Panc1 (cell line): ENCODE measurements around the gene CCDC146. TPM values are rescaled to one million over a fixed set of nuclear protein-coding genes. Genes with fewer than 3 reads are reported as not detected.

Experiments used
- ATAC-seq: fragments of 200-7000 bp; cut with Tn5 transposase; 2 replicates; pipeline ENCODE4 v1.9.1; 2020; ENCODE audit warnings: mild to moderate bottlenecking, moderate library complexity
- BruUV-seq: library from RNA; stranded (reverse); fragments of 400-500 nt; replicated peaks from 2 replicates; lab custom pipeline; 2021; lab: Mats Ljungman, UMichigan
- CTCF ChIA-PET: fragments of 300-600 bp; sonication (Branson Sonifier 250); formaldehyde crosslinking; loops from one replicate; lab custom pipeline; 2022; ENCODE audit warnings: antibody characterized with exemption; lab: Charles Lee
- POLR2A ChIA-PET: fragments of 300-600 bp; sonication (Branson Sonifier 250); formaldehyde crosslinking; loops from one replicate; lab custom pipeline; 2022; ENCODE audit warnings: antibody characterized with exemption; lab: Charles Lee
- DNase-seq: peaks from one replicate; pipeline ENCODE4 v3.0.0-alpha.2; 2010; ENCODE audit warnings: low read depth, low spot score
- H3K27ac ChIP-seq: 2 replicates; pipeline ENCODE4 v1.5.1; 2011; ENCODE audit warnings: mild to moderate bottlenecking, low read length, inconsistent platforms
- H3K27me3 ChIP-seq: fragments of 200-500 bp; sonication (Bioruptor generic); 2 replicates; pipeline ENCODE4 v1.6.0; 2014; ENCODE audit warnings: low read length, inconsistent platforms; ENCODE audit not compliant: control insufficient read depth, insufficient read depth
- H3K36me3 ChIP-seq: fragments of 200-500 bp; sonication (Bioruptor generic); 2 replicates; pipeline ENCODE4 v1.5.1; 2014; ENCODE audit warnings: inconsistent platforms, mild to moderate bottlenecking, low read length, moderate library complexity; ENCODE audit not compliant: control insufficient read depth, insufficient read depth
- H3K4me1 ChIP-seq: 2 replicates; pipeline ENCODE4 v1.5.1; 2011; ENCODE audit warnings: inconsistent platforms, mild to moderate bottlenecking, low read length, moderate library complexity; ENCODE audit not compliant: control insufficient read depth, insufficient read depth
- H3K4me3 ChIP-seq, 2 experiments: 2 replicates each; pipeline ENCODE4 v1.5.1; 2011 to 2012; ENCODE audit warnings: low read depth in 2 of 2, low read length in 2 of 2, mild to moderate bottlenecking in 2 of 2, inconsistent platforms in 1 of 2, moderate library complexity in 1 of 2
- H3K9me3 ChIP-seq: fragments of 200-500 bp; sonication (Bioruptor generic); 2 replicates; pipeline ENCODE4 v1.5.1; 2014; ENCODE audit warnings: low read depth, mild to moderate bottlenecking, inconsistent platforms, low read length, moderate library complexity; ENCODE audit not compliant: control insufficient read depth, insufficient read depth
- POLR2AphosphoS5 ChIP-seq: IDR thresholded peaks from 2 replicates; pipeline ENCODE4 v1.6.1; 2012; ENCODE audit warnings: mild to moderate bottlenecking, low read depth, low read length, moderate library complexity
- SIN3A ChIP-seq: IDR thresholded peaks from 2 replicates; pipeline ENCODE4 v1.6.1; 2012; ENCODE audit warnings: low read depth, mild to moderate bottlenecking, low read length, moderate library complexity, borderline replicate concordance; ENCODE audit not compliant: insufficient read depth
- TCF7L2 ChIP-seq: IDR thresholded peaks from 2 replicates; pipeline ENCODE4 v1.6.1; 2011; ENCODE audit warnings: mild to moderate bottlenecking, low read depth, low read length, inconsistent platforms
- in situ Hi-C: cut with HindIII; loops from 2 replicates; pipeline ENCODE4 v1.10.0; 2016; ENCODE audit warnings: low sequenced_read_pairs, low pct_unique_long_range_greater_than_20kb
- intact Hi-C: fragments of 100-400 bp; cut with micrococcal nuclease; formaldehyde crosslinking; loops from one replicate; pipeline ENCODE4 v1.10.0; 2022; ENCODE audit not compliant: unreplicated experiment
- total RNA-seq: library from RNA; stranded (reverse); gene quantifications from one replicate; pipeline ENCODE4 v1.2.1, GENCODE V29; 2021; ENCODE audit not compliant: unreplicated experiment
- TF ChIP-seq, protein P1 (sequence below), 2 experiments: IDR thresholded peaks; 2 replicates each; pipeline ENCODE4 v1.6.1; 2011 to 2012; ENCODE audit warnings: low read depth in 2 of 2, control low read depth in 1 of 2, low read length in 1 of 2, mild to moderate bottlenecking in 1 of 2, moderate library complexity in 1 of 2; ENCODE audit not compliant: insufficient read depth in 1 of 2
- TF ChIP-seq, protein P2 (sequence below): fragments of 450-650 bp; IDR thresholded peaks from 2 replicates; pipeline ENCODE4 v1.5.1; 2017; ENCODE audit warnings: mild to moderate bottlenecking

CCDC146 gene
- total RNA-seq, 1 experiment from 2014 or later, result 1.2 TPM

DNA sequence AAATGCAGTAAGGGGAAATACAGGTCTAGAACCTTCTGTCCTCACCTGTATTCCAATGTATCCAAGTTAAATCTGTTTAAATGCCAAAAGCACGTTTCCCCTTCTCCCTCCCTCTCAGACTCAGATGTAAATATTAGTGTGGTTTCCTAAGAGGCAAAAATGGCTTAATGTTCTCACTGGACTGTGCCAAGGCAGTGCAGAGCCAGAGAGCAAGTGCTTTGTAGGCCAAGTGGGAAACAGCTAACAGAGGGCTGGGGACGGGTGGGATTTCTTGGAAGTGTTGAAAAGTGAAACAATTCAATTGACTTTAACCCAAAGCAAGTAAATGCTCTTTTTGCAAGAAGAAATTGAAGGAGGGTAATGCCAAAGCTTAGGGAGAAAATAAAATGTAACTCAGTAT is 190.7 kb downstream of the CCDC146 start:
- TF ChIP-seq, protein P1, sequence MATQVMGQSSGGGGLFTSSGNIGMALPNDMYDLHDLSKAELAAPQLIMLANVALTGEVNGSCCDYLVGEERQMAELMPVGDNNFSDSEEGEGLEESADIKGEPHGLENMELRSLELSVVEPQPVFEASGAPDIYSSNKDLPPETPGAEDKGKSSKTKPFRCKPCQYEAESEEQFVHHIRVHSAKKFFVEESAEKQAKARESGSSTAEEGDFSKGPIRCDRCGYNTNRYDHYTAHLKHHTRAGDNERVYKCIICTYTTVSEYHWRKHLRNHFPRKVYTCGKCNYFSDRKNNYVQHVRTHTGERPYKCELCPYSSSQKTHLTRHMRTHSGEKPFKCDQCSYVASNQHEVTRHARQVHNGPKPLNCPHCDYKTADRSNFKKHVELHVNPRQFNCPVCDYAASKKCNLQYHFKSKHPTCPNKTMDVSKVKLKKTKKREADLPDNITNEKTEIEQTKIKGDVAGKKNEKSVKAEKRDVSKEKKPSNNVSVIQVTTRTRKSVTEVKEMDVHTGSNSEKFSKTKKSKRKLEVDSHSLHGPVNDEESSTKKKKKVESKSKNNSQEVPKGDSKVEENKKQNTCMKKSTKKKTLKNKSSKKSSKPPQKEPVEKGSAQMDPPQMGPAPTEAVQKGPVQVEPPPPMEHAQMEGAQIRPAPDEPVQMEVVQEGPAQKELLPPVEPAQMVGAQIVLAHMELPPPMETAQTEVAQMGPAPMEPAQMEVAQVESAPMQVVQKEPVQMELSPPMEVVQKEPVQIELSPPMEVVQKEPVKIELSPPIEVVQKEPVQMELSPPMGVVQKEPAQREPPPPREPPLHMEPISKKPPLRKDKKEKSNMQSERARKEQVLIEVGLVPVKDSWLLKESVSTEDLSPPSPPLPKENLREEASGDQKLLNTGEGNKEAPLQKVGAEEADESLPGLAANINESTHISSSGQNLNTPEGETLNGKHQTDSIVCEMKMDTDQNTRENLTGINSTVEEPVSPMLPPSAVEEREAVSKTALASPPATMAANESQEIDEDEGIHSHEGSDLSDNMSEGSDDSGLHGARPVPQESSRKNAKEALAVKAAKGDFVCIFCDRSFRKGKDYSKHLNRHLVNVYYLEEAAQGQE (IDR thresholded peaks at IDR 0.05; ENCODE audit: insufficient read depth in 1 of 2, low read depth in 2 of 2, low read length in 1 of 2), result no peak
- TF ChIP-seq SIN3A, result no peak
- TF ChIP-seq TCF7L2, result no peak
- TF ChIP-seq, protein P2, sequence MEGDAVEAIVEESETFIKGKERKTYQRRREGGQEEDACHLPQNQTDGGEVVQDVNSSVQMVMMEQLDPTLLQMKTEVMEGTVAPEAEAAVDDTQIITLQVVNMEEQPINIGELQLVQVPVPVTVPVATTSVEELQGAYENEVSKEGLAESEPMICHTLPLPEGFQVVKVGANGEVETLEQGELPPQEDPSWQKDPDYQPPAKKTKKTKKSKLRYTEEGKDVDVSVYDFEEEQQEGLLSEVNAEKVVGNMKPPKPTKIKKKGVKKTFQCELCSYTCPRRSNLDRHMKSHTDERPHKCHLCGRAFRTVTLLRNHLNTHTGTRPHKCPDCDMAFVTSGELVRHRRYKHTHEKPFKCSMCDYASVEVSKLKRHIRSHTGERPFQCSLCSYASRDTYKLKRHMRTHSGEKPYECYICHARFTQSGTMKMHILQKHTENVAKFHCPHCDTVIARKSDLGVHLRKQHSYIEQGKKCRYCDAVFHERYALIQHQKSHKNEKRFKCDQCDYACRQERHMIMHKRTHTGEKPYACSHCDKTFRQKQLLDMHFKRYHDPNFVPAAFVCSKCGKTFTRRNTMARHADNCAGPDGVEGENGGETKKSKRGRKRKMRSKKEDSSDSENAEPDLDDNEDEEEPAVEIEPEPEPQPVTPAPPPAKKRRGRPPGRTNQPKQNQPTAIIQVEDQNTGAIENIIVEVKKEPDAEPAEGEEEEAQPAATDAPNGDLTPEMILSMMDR, result no peak
- no peak for TF ChIP-seq POLR2AphosphoS5
- intact Hi-C loops, result no loop called here
- DNase-seq, result no peak
- ChIA-PET POLR2A (no interaction called here), CTCF (no interaction called here)
- no peak for ATAC-seq
- Histone ChIP-seq H3K4me1 (no peaks in the 10 kb centered on the region), H3K27ac (no peak overlapping the region), H3K27me3 (no peaks in the 10 kb centered on the region), H3K36me3 (no peaks in the 10 kb centered on the region), H3K4me3 (no peak overlapping the region), H3K9me3 (no peaks in the 10 kb centered on the region)
- no TSS peak for BruUV-seq
- in situ Hi-C loops, result no loop called here

DNA sequence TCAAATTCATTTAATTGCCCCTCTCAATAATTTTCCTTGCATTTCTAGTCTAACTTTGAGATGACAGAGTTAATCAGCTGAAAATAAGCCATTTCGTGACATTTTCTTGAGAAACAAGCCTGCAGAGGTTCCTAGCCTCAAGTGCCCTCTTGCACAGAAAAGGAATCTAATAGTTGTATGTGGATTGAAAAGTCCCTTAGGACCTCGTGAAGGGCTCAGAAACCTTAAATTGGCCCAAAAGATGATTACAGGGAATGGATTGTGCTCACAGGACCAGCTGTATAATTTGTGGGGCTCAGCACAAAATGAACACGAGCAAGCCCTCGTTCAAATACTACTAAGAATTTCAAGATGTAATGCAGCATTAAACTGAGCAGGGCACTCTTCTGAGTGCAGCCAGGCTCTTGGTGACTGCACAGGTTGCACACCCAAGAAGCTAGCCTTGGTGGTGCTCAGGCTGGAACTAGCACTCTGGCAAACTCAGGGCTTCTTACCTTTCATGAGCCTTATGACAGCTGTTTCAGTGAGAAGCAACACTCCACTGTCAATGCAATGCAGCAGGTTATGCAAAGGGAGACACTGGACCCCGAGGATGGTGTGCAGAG is 191.6 kb downstream of the CCDC146 start:
- ChIA-PET CTCF (no interaction called here), POLR2A (no interaction called here)
- no peaks in the 10 kb centered on the region for H3K27me3 ChIP-seq
- TF ChIP-seq TCF7L2 (no peak), POLR2AphosphoS5 (no peak), SIN3A (no peak)
- TF ChIP-seq, protein P2, result no peak
- TF ChIP-seq, protein P1 (IDR thresholded peaks at IDR 0.05; ENCODE audit: insufficient read depth in 1 of 2, low read depth in 2 of 2, low read length in 1 of 2), result no peak
- no peaks in the 10 kb centered on the region for H3K4me1 ChIP-seq
- H3K9me3 ChIP-seq, result no peaks in the 10 kb centered on the region
- no peak overlapping the region for H3K27ac ChIP-seq
- H3K36me3 ChIP-seq, result no peaks in the 10 kb centered on the region
- no peak for DNase-seq
- intact Hi-C loops, result no loop called here
- BruUV-seq, result no TSS peak
- ATAC-seq, result no peak
- H3K4me3 ChIP-seq, result no peak overlapping the region
- in situ Hi-C loops, result no loop called here
